ENCODE results near the gene HDAC1.

Gene HDAC1

GRCh38 chr1:32377541-32378220, 85.8 kb downstream of the HDAC1 start:
- no peak overlapping the region for H3K27ac ChIP-seq
- TF ChIP-seq CTCF (IDR thresholded peaks at IDR 0.05), result no peak
- no peak for TF ChIP-seq ZFX (IDR thresholded peaks at IDR 0.05; ENCODE audit: borderline replicate concordance)

GRCh38 chr1:32380057-32380456, 88.2 kb downstream of the HDAC1 start:
- TF ChIP-seq CTCF (IDR thresholded peaks at IDR 0.05), result no peak
- TF ChIP-seq ZFX (IDR thresholded peaks at IDR 0.05; ENCODE audit: borderline replicate concordance), result no peak

More at GRCh38 chr1:32380057-32380456, 88.2 kb downstream of the HDAC1 start:
- no peak overlapping the region for H3K27ac ChIP-seq
